SH-SY5Y (cell line): ENCODE measurements around the gene CBX4.

Experiments used
- GATA2 ChIP-seq: IDR thresholded peaks from 2 replicates; pipeline ENCODE4 v1.6.1; 2011; ENCODE audit warnings: mild to moderate bottlenecking, low read depth, low read length
- GATA3 ChIP-seq: IDR thresholded peaks from 2 replicates; pipeline ENCODE4 v1.6.1; 2011; ENCODE audit warnings: low read depth, mild to moderate bottlenecking, low read length, moderate library complexity

DNA sequence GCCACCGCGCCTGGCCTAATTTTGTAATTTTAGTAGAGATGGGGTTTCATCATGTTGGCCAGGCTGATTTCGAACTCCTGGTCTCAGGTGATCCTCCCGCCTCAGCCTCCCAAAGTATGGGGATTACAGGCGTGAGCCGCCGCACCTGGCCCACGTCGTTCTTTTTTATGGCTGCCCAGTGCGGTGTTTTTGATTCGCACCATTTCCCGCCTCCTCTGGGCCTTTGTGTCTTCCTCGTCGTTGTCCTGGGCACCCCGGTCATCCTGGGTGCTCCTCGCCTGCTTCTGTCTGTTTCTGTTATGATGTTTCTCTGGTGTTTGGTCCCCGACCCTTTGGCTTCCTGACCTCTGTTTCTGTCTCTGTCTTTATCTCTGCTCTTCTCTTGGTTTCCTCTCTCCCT lies 15.0 kb downstream of the CBX4 start:
- no peak for TF ChIP-seq GATA3
- no peak for TF ChIP-seq GATA2
